HEK293 (cell line): ENCODE results near the gene SYNPR.

Experiments
- CTCF ChIA-PET: fragments of 350-600 bp; formaldehyde crosslinking; extraction: SDS; loops from one replicate; lab custom pipeline; 2021; ENCODE audit warnings: antibody characterized with exemption; lab: Yijun Ruan, JAX
- POLR2A ChIA-PET: fragments of 300-600 bp; formaldehyde crosslinking; extraction: SDS; loops from one replicate; lab custom pipeline; 2020; ENCODE audit warnings: antibody characterized with exemption, inconsistent platforms; lab: Yijun Ruan, JAX
- H3K27ac ChIP-seq: fragments of 200-500 bp; sonication (Bioruptor generic); 2 replicates; pipeline ENCODE4 v1.5.1; 2014; ENCODE audit warnings: low read depth, low read length, control low read depth, inconsistent platforms; ENCODE audit errors: extremely low read depth
- H3K36me3 ChIP-seq, 2 experiments: fragments of 200-500 bp in 1 of 2; sonication (Bioruptor generic) in 1 of 2; 1 replicate in 1 of 2; 2 replicates in 1 of 2; pipeline ENCODE4 v1.5.1; 2014 to 2017; ENCODE audit warnings: inconsistent platforms in 2 of 2, low read length in 2 of 2; ENCODE audit not compliant: control insufficient read depth in 2 of 2, insufficient read depth in 1 of 2
- H3K4me1 ChIP-seq: fragments of 200-500 bp; sonication (Bioruptor generic); 2 replicates; pipeline ENCODE4 v1.5.1; 2014; ENCODE audit warnings: mild to moderate bottlenecking, low read length, inconsistent platforms; ENCODE audit not compliant: control insufficient read depth, insufficient read depth
- H3K4me3 ChIP-seq: 2 replicates; pipeline ENCODE4 v1.5.1; 2011; ENCODE audit warnings: low read depth, mild to moderate bottlenecking, control low read depth, low read length, moderate library complexity
- H3K9me3 ChIP-seq: fragments of 200-500 bp; sonication (Bioruptor generic); 2 replicates; pipeline ENCODE4 v1.5.1; 2014; ENCODE audit warnings: low read depth, low read length, inconsistent platforms; ENCODE audit not compliant: control insufficient read depth, insufficient read depth
- SCRT1 ChIP-seq: fragments of 450-650 bp; formaldehyde crosslinking; IDR thresholded peaks from 2 replicates; pipeline ENCODE4 v1.5.1; 2016; ENCODE audit warnings: missing biosample characterization, missing genetic modification characterization, borderline replicate concordance
- SP3 ChIP-seq: fragments of 450-650 bp; formaldehyde crosslinking; IDR thresholded peaks from 2 replicates; pipeline ENCODE4 v1.5.1; 2016; ENCODE audit warnings: missing biosample characterization, missing genetic modification characterization
- TRIM28 ChIP-seq: IDR thresholded peaks from 2 replicates; pipeline ENCODE4 v1.6.1; 2011; ENCODE audit warnings: low read length, control low read depth, borderline replicate concordance
- WT1 ChIP-seq: fragments of 450-650 bp; formaldehyde crosslinking; IDR thresholded peaks from 2 replicates; pipeline ENCODE4 v1.5.1; 2016; ENCODE audit warnings: missing biosample characterization, missing genetic modification characterization
- YY1 ChIP-seq: fragments of 450-650 bp; formaldehyde crosslinking; IDR thresholded peaks from 2 replicates; pipeline ENCODE4 v1.5.1; 2018; ENCODE audit warnings: missing biosample characterization, missing genetic modification characterization
- ZBTB8A ChIP-seq: fragments of 450-650 bp; formaldehyde crosslinking; IDR thresholded peaks from 2 replicates; pipeline ENCODE4 v1.5.1; 2016; ENCODE audit warnings: missing biosample characterization, missing genetic modification characterization
- ZFP37 ChIP-seq: fragments of 450-650 bp; formaldehyde crosslinking; IDR thresholded peaks from 2 replicates; pipeline ENCODE4 v1.5.1; 2016; ENCODE audit warnings: missing biosample characterization, missing genetic modification characterization
- ZNF133 ChIP-seq: fragments of 450-650 bp; formaldehyde crosslinking; IDR thresholded peaks from 2 replicates; pipeline ENCODE4 v1.5.1; 2016; ENCODE audit warnings: missing biosample characterization, missing genetic modification characterization
- ZNF146 ChIP-seq: fragments of 450-650 bp; formaldehyde crosslinking; IDR thresholded peaks from 2 replicates; pipeline ENCODE4 v1.5.1; 2016; ENCODE audit warnings: missing biosample characterization, missing genetic modification characterization
- ZNF366 ChIP-seq: fragments of 450-650 bp; formaldehyde crosslinking; conservative IDR thresholded peaks from 2 replicates; pipeline ENCODE4 v1.5.1; 2016; ENCODE audit warnings: missing biosample characterization, missing genetic modification characterization
- ZNF629 ChIP-seq: fragments of 450-650 bp; formaldehyde crosslinking; IDR thresholded peaks from 2 replicates; pipeline ENCODE4 v1.5.1; 2017; ENCODE audit warnings: missing biosample characterization, missing genetic modification characterization
- ZNF670 ChIP-seq: fragments of 450-650 bp; formaldehyde crosslinking; IDR thresholded peaks from 2 replicates; pipeline ENCODE4 v1.5.1; 2016; ENCODE audit warnings: missing biosample characterization, missing genetic modification characterization, low read depth
- ZNF701 ChIP-seq: fragments of 450-650 bp; formaldehyde crosslinking; IDR thresholded peaks from 2 replicates; pipeline ENCODE4 v1.5.1; 2016; ENCODE audit warnings: missing biosample characterization, missing genetic modification characterization
- ZNF707 ChIP-seq: fragments of 450-650 bp; formaldehyde crosslinking; IDR thresholded peaks from 2 replicates; pipeline ENCODE4 v1.5.1; 2016; ENCODE audit warnings: missing biosample characterization, missing genetic modification characterization
- ZNF776 ChIP-seq: fragments of 450-650 bp; formaldehyde crosslinking; IDR thresholded peaks from 2 replicates; pipeline ENCODE4 v1.5.0; 2017; ENCODE audit warnings: missing biosample characterization, missing genetic modification characterization, borderline replicate concordance
- ZSCAN23 ChIP-seq: fragments of 450-650 bp; formaldehyde crosslinking; IDR thresholded peaks from 2 replicates; pipeline ENCODE4 v1.5.1; 2016; ENCODE audit warnings: missing biosample characterization, missing genetic modification characterization
- TF ChIP-seq, protein P1 (sequence below): fragments of 450-650 bp; formaldehyde crosslinking; IDR thresholded peaks from 2 replicates; pipeline ENCODE4 v1.5.1; 2016; ENCODE audit warnings: missing biosample characterization, missing genetic modification characterization
- TF ChIP-seq, protein P2 (sequence below): fragments of 450-650 bp; formaldehyde crosslinking; conservative IDR thresholded peaks from 2 replicates; pipeline ENCODE4 v1.5.1; 2016; ENCODE audit warnings: low read depth, missing biosample characterization, missing genetic modification characterization

Gene SYNPR

DNA sequence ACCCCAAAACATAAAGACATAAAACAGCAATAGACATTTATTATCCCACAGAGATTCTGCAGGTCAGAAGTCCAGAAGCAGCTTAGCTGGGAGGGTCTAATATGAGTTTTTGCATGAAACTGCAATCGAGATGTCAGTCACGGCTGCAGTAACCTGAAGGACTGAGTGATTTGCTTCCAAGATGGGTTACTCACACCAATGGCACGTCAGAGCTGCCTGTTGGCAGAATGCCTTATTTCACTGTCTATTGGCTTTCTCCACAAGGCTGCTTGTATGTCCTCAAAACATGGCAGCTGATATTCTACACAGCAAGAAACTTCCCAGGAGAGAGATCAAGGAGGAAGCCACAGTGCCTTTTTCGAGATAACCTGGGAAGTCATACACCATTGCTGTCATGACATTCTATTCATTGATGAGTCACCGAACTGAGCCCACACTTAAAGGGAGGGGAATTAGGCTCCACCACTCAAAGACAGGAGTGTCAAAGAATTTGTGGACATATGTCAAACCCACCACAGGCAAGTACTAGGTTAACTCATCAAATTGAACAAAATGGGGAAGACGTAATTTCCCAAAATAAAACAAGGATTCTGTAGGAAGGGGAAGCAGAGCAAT, 122.2 kb downstream of the SYNPR start:
- H3K4me3 ChIP-seq, result no peak overlapping the region
- no peak overlapping the region for H3K27ac ChIP-seq
- H3K4me1 ChIP-seq, result no peaks in the 10 kb centered on the region
- H3K9me3 ChIP-seq, result no peaks in the 10 kb centered on the region
- no peaks in the 10 kb centered on the region for H3K36me3 ChIP-seq
- TF ChIP-seq ZNF776 (tag by site-specific recombination) (no peak), ZNF366 (no peak)
- ChIA-PET POLR2A (no interaction called here), CTCF (interaction anchor here (0.6 kb wide), 1 partner anchor 13 kb away, joined by 3 read pairs; no protein-coding TSS in a partner anchor)

DNA sequence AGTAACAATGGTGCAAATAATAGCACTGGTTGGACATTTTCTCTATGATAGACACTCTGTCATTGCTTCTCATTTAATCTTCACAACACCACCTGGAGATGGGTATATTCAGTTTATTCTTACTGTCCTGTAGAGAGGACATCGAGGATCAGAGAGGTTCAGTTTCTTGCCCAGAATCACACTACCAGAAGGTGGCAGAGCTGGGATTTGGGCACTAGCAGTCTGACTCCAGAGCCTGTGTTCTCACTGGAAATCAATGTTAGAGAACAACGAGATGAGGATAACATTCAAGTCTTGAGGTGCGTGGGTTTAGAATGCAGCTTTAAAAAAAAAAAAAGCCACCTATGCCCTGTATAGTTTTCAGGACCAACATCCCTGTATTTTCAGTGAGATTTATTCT, 127.8 kb downstream of the SYNPR start:
- Histone ChIP-seq H3K36me3 (no peaks in the 10 kb centered on the region), H3K4me3 (no peak overlapping the region), H3K9me3 (no peaks in the 10 kb centered on the region), H3K27ac (no peak overlapping the region), H3K4me1 (no peaks in the 10 kb centered on the region)
- CTCF ChIA-PET, result no interaction called here
- POLR2A ChIA-PET, result no interaction called here
- TF ChIP-seq ZNF670 (tag by site-specific recombination) (no peak), ZNF146 (no peak), ZFP37 (tag by site-specific recombination) (no peak), ZNF366 (no peak), ZSCAN23 (tag by site-specific recombination) (no peak)

DNA sequence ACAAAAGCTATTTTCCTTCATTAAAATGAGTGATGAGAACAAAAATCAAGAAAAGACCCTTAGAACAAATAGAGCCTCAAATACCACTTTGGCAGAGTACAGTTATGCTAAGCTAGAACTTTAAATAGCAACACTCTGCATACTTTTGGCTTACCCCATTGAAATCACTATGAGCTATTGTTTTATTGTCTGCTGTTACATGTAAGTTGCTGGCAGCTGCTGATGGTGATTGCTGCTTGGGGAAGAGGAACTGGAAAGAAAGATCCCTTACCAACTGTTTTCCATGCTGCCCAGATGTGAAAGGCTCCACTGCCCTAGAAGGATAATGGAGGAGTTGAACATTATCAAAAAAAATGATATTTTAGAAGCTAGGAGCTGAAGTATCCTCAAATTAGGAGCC, 135.4 kb downstream of the SYNPR start:
- Histone ChIP-seq H3K4me1 (no peaks in the 10 kb centered on the region), H3K4me3 (no peak overlapping the region), H3K36me3 (no peaks in the 10 kb centered on the region), H3K9me3 (no peaks in the 10 kb centered on the region), H3K27ac (no peak overlapping the region)
- ChIA-PET POLR2A (no interaction called here), CTCF (interaction anchor here (0.7 to 1.2 kb wide), 2 partner anchors 14 to 64 kb away, joined by 3 to 4 read pairs; no protein-coding TSS in a partner anchor)
- TF ChIP-seq ZNF701, result no peak
- no peak for TF ChIP-seq YY1 (tag by site-specific recombination)
- TF ChIP-seq WT1 (tag by site-specific recombination), result no peak
- no peak for TF ChIP-seq TRIM28

DNA sequence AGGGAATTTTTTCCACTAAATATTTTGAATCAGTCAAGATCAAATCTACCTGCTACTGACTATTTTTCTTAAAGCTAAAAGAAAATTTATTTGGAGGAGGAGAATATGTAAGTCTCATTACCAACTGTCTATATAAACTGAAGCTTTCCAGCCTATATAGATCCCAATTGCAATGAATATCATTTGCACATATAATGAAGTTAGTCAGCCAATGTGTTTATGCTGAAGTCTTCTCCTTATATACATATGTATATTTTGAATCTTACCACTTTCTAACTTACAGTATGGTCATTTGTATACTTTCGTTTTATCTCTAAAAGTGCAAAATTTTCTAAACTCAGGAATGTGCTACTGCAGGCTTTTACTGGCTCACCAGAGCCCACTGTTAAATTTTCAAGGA, 136.5 kb downstream of the SYNPR start:
- H3K4me1 ChIP-seq, result no peaks in the 10 kb centered on the region
- H3K36me3 ChIP-seq, result no peaks in the 10 kb centered on the region
- H3K9me3 ChIP-seq, result no peaks in the 10 kb centered on the region
- CTCF ChIA-PET, result no interaction called here
- no peak overlapping the region for H3K27ac ChIP-seq
- POLR2A ChIA-PET, result interaction anchor here (0.7 kb wide), 1 partner anchor 391 kb away, joined by 4 read pairs; no protein-coding TSS in a partner anchor
- no peak for TF ChIP-seq SCRT1 (tag by site-specific recombination)
- no peak for TF ChIP-seq SP3
- TF ChIP-seq ZNF629 (tag by site-specific recombination), result no peak
- TF ChIP-seq ZBTB8A (tag by site-specific recombination), result no peak
- no peak for TF ChIP-seq ZNF133
- TF ChIP-seq, protein P1, sequence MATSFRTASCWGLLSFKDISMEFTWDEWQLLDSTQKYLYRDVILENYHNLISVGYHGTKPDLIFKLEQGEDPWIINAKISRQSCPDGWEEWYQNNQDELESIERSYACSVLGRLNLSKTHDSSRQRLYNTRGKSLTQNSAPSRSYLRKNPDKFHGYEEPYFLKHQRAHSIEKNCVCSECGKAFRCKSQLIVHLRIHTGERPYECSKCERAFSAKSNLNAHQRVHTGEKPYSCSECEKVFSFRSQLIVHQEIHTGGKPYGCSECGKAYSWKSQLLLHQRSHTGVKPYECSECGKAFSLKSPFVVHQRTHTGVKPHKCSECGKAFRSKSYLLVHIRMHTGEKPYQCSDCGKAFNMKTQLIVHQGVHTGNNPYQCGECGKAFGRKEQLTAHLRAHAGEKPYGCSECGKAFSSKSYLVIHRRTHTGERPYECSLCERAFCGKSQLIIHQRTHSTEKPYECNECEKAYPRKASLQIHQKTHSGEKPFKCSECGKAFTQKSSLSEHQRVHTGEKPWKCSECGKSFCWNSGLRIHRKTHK (tag by site-specific recombination), result no peak
- TF ChIP-seq, protein P2, sequence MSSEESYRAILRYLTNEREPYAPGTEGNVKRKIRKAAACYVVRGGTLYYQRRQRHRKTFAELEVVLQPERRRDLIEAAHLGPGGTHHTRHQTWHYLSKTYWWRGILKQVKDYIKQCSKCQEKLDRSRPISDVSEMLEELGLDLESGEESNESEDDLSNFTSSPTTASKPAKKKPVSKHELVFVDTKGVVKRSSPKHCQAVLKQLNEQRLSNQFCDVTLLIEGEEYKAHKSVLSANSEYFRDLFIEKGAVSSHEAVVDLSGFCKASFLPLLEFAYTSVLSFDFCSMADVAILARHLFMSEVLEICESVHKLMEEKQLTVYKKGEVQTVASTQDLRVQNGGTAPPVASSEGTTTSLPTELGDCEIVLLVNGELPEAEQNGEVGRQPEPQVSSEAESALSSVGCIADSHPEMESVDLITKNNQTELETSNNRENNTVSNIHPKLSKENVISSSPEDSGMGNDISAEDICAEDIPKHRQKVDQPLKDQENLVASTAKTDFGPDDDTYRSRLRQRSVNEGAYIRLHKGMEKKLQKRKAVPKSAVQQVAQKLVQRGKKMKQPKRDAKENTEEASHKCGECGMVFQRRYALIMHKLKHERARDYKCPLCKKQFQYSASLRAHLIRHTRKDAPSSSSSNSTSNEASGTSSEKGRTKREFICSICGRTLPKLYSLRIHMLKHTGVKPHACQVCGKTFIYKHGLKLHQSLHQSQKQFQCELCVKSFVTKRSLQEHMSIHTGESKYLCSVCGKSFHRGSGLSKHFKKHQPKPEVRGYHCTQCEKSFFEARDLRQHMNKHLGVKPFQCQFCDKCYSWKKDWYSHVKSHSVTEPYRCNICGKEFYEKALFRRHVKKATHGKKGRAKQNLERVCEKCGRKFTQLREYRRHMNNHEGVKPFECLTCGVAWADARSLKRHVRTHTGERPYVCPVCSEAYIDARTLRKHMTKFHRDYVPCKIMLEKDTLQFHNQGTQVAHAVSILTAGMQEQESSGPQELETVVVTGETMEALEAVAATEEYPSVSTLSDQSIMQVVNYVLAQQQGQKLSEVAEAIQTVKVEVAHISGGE (tag by site-specific recombination), result no peak
- no peak for TF ChIP-seq ZNF707 (tag by site-specific recombination)
- H3K4me3 ChIP-seq, result no peak overlapping the region
